Astrocyte of the cerebellum (primary cell): ENCODE results near the gene ANKFY1.
"Not testable (repeated sequence)": the region's sequence is repeated elsewhere in the genome, so short reads cannot be mapped to it uniquely, and the experiment has no call there.

Source experiments
- DNase-seq: peaks from one replicate; pipeline ENCODE4 v3.0.0-alpha.2; 2011; ENCODE audit warnings: low read depth
- H3K4me3 ChIP-seq: 2 replicates; pipeline ENCODE4 v1.5.1; 2011; ENCODE audit warnings: mild to moderate bottlenecking, low read depth, low read length, moderate library complexity
- in situ Hi-C: cut with HindIII; loops from 2 replicates; pipeline ENCODE4 v1.10.0; 2017; ENCODE audit warnings: low sequenced_read_pairs
- TF ChIP-seq, protein P1 (sequence below): IDR thresholded peaks from 2 replicates; pipeline ENCODE4 v1.5.1; 2012; ENCODE audit warnings: low read length, low read depth, moderate library complexity, mild to moderate bottlenecking; ENCODE audit errors: missing control alignments

Gene ANKFY1

DNA sequence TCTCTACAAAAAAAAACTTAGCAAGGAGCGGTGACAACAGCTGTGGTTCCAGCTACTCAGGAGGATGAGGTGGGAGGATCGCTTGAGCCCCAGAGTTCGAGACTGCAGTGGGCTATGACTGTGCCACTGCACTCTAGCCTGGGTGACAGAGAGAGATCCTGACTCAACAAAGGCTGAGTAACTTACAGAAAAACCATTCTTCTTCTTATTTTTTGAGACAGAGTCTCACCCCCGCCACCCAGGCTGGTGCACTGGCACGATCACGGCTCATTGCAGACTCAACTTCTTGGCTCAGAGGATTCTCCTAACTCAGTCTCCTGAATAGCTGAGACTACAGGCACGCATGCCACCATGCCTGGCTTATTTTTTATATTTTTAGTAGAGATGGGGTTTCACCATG lies 64.8 kb downstream of the ANKFY1 start:
- TF ChIP-seq, protein P1, sequence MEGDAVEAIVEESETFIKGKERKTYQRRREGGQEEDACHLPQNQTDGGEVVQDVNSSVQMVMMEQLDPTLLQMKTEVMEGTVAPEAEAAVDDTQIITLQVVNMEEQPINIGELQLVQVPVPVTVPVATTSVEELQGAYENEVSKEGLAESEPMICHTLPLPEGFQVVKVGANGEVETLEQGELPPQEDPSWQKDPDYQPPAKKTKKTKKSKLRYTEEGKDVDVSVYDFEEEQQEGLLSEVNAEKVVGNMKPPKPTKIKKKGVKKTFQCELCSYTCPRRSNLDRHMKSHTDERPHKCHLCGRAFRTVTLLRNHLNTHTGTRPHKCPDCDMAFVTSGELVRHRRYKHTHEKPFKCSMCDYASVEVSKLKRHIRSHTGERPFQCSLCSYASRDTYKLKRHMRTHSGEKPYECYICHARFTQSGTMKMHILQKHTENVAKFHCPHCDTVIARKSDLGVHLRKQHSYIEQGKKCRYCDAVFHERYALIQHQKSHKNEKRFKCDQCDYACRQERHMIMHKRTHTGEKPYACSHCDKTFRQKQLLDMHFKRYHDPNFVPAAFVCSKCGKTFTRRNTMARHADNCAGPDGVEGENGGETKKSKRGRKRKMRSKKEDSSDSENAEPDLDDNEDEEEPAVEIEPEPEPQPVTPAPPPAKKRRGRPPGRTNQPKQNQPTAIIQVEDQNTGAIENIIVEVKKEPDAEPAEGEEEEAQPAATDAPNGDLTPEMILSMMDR: no peak
- no peak overlapping the region for H3K4me3 ChIP-seq
- DNase-seq: no peak
- in situ Hi-C loops: no loop called here

DNA sequence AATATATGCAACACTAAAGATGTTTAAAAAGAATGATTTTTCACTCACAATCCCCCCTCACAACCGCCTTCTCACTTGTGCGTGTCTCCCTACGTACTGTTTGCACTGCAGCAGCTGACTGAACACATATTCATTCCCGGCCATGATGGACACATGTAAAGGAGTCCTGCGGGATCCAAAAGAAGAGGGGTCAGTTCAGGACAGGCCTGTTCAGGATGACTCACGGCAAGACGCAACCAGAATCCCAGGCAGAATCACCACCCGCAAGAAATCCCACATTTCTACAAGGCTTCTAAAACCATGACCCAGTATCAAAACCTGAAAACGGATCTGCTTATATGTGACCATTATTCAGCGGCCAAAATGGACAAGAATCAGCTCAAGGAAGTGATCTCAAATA lies 68.5 kb downstream of the ANKFY1 start:
- in situ Hi-C loops: no loop called here
- no peak overlapping the region for H3K4me3 ChIP-seq
- TF ChIP-seq, protein P1: no peak
- peak; percentile 55 for DNase-seq

DNA sequence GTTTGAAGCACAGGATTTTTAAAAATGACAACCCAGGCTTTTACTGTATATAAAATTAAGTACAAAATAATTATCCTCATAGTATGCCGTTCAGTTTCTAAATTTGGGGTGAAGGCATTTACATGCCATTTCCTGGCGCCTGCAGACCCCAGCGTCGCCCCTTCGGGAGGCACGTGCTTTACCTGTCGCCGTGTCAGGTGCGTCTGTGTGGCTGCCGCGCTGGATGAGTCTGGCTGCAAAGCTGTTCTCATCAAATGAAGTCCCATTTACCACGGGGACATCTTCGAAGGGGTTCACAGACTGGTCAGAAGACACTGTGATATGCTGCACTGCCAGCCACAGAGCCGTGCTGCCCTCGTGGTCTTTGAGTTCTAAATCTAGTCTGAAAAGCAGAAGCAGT lies 69.0 kb downstream of the ANKFY1 start:
- in situ Hi-C loops: no loop called here
- TF ChIP-seq, protein P1: no peak
- H3K4me3 ChIP-seq: no peak overlapping the region
- DNase-seq: no peak

DNA sequence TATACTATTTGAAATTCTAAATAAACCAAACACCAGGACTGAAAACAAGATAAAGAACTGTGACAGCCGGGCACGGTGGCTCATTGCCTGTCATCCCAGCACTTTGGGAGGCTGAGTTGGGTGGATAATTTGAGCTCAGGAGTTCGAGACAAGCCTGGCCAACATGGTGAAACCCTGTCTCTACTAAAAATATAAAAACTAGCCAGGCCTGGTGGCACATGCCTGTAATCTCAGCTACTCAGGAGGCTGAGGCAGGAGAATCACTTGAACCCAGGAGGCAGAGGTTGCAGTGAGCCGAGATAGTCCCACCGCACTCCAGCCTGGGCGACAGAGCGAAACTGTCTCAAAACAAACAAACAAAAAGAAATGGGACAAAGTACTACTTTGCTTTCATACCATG lies 73.0 kb downstream of the ANKFY1 start:
- DNase-seq, in situ Hi-C loops, H3K4me3 ChIP-seq: not testable (repeated sequence)

DNA sequence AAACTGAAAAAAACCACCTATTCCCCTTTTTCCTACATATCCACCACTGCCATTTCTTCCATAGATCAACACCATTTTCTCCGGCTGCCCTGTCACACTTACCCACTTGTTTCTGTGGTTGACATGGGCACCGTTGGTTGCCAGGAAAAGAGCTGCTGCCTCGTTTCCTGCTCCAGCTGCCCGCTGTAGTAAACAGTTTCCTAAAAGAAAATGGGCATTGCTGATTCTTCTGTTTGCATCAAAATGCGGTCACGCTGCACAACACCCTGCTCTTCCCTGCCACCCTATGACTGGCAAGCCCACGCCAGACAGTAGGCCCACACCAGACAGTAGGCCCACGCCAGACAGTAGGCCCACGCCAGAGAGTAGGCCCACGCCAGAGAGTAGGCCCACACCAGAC lies 74.5 kb downstream of the ANKFY1 start:
- H3K4me3 ChIP-seq: no peak overlapping the region
- in situ Hi-C loops: no loop called here
- TF ChIP-seq, protein P1: no peak
- no peak for DNase-seq

DNA sequence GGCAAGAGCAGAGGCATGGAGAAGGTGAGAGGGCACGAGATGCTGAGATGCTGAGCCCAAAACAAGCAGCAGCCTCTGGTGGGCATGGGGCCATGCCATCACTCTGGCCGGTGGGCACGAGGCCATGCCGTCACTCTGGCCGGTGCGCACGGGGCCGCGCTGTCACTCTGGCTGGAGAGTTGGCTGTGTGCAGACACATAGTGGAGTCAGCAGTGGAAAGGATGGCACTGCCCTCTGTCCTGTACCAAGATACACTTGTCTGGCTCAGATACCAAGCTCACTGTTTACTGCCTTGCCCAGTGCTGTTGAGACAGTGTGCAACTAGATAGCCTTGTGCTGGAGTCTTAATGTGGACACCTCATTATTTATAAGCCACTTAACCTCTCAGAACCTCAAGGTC lies 75.7 kb downstream of the ANKFY1 start:
- H3K4me3 ChIP-seq: no peak overlapping the region
- in situ Hi-C loops: no loop called here

DNA sequence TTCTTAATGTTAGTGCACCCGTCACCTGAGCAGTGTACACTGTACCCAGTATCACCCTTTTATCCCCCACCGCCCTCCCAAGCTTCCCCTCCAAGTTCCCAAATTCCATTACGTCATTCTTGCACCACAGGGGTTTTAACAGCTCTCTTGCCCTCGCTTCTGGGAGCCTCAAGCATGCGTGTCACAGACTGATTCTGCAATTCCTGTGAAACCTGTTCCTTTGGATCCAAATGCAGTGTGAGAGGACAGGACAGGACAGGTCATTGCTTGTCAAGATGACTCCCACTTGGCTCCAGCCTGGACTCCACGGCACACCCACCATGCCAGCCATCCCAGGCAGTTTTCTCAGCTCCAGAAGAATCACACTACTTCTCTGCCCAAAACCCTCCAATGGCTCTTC lies 76.7 kb downstream of the ANKFY1 start:
- in situ Hi-C loops: no loop called here
- no peak overlapping the region for H3K4me3 ChIP-seq
- no peak for DNase-seq

More for the DNA sequence above, 75.7 kb downstream of the ANKFY1 start:
- no peak for DNase-seq
- TF ChIP-seq, protein P1: no peak

More for the DNA sequence above, 76.7 kb downstream of the ANKFY1 start:
- TF ChIP-seq, protein P1: no peak
